HG02870 (cell line): ENCODE results near the gene HMGN1.
"Not testable (repeated sequence)": the region's sequence is repeated elsewhere in the genome, so short reads cannot be mapped to it uniquely, and the experiment has no call there.

ENCODE experiments used
- ATAC-seq: cut with Tn5 transposase; IDR thresholded peaks from one replicate; pipeline ENCODE4 v1.9.1; 2021; ENCODE audit warnings: mild to moderate bottlenecking, moderate library complexity; ENCODE audit not compliant: unreplicated experiment

HMGN1 gene

DNA sequence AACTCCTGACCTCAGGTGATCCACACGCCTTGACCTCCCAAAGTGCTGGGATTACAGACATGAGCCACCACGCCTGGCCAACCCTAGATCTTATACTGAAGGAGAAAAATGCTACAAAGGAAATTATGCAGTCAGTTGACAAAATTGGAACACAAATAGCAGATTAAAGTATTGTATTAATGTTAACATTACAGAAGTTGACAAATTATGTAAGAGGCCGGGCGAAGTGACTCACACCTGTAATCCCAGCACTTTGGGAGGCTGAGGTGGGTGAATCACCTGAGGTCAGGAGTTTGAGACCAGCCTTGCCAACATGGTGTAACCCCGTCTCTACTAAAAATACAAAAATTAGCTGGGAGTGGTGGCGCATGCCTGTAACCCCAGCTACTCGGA, 21.0 kb upstream of the HMGN1 start:
- not testable (repeated sequence) for ATAC-seq

DNA sequence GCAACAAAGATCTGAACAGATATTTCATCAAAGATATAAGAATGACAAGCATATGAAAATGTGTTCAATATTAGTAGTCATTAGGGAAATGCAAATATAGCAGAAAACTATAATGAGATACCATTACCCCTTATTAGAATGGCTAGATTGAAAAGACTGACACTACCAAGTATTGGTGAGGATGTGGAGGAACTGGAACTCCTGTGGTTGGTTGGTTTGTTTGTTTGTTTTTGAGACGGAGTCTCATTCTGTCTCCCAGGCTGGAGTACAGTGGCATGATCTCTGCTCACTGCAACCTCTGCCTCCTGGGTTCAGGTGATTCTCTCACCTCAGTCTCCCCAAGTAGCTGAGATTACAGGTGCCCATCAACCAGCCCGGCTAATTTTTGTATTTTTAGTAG, 18.9 kb upstream of the HMGN1 start:
- no peak for ATAC-seq

DNA sequence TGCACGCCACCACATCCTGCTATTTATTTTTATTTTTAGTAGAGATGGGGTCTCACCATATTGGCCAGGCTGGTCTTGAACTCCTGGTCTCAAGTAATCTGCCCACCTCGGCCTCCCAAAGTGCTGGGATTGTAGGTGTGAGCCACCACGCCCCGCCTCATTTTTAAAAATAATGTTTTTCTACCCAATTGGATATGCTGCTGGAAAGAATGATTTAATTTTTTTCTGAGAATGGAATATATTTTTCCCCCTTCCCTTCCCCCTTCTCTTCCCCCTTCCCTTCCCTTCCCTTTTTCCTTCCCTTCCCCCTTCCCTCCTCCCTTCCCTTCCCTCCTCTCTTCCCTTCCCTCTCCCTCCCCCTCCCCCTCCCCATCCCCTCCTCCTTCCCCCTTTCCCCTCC, 17.7 kb upstream of the HMGN1 start:
- ATAC-seq = no peak

DNA sequence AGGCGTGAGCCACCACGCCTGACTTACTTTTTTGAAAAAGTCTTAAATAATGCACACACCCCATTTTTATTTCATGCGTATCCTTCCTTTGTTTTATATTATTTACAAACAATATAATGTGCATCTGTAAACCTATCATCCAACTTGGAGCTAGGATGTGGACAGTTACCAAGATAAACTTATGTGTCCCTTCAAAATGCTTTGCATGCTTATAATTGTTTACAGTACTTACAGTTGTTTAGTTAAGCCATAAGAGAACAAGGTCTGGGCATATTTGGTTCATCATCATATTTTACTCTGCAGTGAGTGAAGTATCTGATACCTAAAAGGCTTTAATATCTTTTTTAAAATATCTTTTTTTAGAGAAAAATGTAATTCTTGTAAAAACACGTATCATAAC, 16.1 kb upstream of the HMGN1 start:
- ATAC-seq = no peak

DNA sequence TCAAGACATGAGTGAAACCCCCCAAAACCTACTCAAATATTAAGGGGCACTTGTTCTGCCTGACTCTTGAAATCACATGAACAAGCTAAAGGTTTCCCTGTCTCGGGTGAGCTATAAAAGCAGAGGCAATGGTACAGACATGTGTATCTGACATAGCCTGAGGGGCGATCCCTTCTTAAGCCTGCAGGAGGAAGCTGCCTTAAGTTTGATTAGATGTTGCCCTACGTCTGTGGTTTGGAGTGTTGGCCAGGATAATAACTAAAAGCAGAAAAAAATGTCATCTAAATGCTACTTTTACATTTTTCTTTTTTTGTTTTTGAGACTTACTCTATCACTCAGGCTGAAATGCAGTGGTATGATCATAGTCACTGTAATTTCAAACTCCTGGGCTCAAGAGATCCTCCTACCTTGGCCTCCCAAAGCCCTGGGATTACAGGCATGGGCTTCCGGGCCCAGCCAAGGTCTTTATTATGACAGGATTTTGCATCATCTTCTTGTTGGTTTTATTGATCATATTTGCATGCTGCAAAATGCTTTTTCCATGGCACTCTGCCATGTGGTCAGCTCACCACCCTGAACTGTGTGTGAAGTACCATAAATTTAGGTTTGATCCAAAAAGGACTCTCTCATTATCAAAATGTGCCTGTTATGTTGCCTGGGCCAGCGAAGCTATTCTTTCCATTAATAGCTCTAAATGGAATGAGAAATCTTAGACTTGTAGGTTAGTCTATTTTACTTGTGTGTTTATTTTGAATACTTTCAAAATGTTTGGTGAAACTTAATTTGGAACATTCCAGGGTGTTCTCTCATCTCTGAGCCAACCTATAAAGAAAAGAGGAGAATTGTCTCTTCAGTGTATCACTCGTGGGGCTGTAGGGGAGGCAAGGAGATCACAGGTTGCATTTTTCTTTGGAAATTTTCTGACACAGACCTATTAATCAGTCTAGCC, 15.0 kb upstream of the HMGN1 start:
- no peak for ATAC-seq

DNA sequence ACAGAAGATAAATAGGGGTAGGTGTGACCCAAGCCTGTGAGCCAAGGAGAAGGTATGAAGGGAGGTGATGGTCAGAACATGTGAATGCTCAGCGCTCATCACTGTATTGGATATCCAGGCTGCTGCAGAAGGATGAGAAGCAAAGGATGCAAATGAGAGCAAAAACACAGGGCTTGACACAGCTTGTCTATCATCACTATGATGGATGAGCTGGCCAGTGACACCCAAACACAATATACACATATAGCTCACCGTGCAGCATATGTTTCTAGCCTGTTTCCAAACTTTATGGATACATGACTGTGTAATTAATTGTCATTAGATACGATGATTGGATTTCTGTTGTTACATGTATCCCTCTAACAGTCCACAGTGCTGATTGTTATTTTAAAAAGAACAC, 13.8 kb upstream of the HMGN1 start:
- no peak for ATAC-seq

DNA sequence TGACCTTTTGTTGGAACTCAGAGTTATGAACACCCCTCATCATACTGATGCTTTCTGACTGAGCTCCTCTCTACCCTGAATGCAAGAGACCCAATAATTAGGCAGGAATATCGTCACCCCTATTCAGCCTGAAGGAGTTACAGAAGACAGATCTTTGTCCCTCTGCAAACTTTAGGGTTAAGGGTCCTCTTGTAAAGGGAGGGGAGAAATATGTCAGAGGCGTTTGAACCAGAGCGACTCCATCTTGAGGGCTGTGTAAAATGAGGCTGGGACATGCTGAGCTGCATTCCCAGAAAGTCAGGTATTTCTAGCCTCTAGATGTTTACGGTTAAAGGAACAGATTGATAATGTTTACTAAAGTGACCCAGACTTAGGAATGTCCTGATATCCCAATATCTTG, 10.5 kb upstream of the HMGN1 start:
- ATAC-seq = no peak

DNA sequence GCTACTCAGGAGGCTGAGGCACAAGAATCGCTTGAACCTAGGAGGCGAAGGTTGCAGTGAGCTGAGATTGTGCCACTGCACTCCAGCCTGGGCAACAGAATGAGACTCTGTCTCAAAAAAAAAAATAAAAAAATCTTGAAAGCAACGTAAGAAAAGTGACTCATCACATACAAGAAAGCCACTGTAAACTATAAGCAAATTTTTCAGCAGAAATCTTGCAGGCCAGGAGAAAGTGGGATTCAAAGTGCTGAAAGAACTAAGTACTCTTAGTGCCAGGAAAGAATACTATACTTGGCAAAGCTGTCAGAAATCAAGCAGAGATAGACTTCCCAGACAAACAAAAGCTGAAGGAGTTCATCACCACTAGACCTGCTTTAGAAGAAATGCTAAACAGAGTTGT, 4.4 kb upstream of the HMGN1 start:
- ATAC-seq = no peak

DNA sequence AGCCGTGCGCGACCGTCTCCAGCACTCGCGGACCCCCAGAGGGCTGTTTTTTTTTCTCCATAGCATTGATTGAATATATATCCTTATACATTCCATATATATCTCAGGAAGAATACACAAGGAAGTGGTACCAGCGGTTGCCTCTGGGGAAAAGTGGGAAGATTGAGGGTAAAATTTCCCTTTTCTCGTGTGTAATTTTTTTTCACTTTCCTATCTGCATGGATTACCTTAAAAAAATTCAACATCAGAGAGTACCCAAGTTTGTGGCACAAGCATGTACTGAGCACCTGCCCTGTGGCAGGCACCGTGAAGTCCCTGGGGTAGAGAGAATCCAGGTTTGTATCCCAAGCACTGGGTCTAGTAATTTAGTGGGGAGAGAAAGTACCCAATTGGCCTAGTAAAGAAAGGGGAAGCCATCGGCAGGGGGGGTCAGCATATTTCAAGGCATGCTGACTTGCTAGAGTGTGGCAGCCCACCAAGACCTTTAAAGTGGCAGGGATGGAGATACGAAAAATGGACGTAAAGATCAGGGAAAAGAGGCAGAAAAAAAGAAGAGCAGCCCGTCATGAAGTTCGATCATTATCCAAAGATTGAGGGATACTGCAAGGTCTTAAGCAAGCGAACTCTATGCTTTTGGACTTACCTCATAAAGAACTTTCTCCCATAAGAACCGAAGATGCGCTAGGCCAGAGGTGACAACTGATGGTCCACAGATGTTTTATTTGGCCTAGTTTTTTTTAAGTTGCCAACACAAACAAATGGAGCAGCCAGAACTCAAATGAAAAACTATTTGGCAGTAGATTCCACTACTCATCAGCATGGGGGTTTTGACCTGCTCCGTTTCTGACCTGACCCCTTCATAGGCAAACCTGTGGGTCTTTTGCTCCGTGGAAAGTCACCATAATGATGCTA, 1.5 kb upstream of the HMGN1 start:
- no peak for ATAC-seq

DNA sequence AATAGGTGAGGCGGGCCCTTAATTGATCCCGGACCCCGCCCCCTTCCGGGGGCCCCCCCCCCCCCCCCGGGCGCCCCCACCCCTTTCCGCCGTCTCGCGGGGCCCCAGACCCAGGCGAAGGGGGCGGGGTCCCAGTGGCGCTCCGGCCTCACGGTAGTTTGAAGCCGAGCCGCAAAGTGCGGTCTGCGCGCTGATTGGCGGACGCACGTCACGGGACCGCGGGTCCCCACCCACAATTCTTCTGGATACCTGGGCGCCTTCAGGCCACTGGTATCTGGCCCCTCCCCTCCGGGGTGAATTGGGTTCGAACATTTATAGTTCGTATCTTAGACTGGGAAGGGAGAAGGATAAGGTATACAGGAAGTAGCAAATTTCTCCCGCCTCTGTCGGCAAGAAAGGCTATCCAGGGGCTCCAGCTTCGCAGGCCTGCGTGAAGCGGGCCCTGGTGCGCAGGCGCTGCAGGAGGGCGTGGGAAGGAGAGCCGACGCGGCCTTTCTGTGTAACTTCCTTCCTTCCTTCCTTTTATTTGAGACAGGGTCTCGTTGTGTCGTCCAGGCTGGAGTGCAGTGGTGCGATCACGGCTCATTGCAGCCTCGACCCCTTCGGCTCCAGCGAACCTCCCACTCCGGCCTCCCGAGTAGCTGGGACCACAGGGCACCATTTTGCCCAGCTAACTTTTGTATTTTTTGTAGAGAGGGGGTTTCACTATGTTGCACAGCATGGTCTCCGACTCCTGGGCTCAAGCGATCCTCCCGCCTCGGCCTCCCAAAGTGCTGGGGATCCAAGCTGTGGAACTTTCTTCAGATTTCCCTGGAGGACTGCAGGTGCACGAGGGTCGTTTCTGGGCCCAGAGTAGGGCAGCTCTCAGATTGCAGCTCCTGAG, 564 bp upstream of the HMGN1 start:
- ATAC-seq = peak; percentile 83

DNA sequence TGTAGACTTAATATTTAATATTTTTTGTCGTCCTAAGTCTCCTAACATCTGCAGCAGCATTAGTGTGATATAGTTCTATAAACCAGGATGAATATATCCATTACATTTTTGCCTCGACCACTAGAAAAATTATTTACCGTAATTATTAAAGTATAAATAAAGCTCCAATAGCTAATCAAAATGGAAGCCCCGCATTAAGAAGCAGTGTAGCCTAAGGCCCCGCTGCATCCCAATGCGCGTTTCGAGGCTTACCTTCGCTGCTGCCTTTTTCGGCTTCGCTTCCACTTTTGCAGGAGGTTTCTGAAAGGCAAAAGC, 891 bp downstream of the HMGN1 start:
- no peak for ATAC-seq

DNA sequence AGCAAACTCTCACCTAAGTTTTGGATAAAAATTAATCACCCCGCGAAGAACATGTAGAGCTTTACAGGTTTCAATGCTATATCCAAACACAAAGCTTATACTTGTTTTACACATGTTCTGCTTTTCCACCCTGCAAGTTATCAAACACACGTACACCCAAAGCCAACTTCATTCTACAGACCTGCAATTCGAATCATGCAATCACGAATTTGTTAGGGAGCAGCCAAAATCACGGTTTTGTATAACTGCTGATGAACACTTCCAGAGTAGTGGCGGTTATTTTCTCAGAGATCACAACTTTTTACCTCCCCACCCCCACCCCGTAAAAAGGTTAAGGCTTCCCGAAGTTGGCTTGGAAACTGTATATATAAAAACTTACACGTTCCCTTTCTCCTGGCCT, 1.4 kb downstream of the HMGN1 start:
- ATAC-seq = no peak

DNA sequence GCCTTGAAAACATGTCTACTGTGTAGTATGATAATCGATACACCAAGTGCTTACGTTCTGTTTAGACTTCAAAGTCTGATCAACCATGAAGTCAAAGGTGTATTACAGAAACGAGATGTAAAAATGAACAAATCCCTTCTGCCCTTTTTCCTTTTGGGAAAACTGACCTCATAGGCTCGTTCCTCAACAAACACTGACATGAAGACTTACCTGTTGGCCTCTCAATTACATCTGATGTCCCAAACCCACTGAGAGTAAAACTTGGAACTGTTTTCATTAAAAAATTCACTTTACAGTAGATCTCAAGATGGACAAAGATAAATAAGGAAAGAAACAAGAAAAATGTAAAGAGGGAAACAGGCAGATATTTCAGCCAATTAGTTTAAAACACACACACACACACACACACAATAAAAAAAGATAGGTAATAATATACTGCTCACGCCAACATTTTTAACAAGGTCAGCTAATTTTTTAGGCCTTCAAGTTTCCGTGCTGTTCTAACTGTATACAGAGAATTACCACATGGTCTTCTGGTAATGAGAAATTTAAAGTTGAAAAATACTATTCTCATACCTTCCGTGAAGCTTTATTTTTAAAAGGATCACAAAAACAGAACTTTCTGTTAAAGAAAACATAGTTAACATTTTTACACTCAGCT, 2.1 kb downstream of the HMGN1 start:
- ATAC-seq = no peak

DNA sequence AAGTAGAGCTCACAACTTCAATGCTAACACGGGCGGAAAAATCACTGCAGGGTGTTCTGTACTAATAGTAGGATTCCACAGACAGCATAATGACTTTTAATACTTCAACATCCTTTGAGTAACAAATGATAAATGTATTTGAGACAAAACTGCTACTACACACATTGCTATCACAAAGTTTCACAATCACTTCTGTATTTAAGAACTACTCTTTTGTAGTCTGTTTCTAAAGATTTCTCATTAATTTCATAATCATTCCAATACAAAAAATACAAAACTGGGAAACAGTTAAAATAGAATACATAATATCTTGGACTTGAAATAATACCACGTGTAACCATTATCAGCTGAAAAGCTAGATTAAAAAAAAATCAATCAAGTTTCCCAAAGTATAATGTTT, 2.7 kb downstream of the HMGN1 start:
- ATAC-seq = no peak

DNA sequence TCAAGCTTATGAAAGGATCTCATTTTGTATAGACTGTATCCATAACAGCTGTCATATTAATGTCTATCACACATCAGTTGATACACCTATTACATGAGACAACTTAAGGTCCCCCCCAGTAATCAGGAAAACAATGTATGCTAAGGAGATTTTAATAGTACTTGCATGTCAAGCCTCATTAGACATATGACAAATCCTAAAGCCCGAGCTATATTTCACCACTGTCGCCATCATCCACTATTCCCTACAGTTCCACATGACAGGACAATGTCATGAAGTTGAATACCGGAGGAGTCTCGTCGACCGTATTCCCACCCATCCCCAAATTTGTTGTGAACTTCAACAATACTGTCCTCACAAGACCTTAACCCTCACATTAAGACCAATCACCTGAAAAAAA, 3.4 kb downstream of the HMGN1 start:
- ATAC-seq = no peak

DNA sequence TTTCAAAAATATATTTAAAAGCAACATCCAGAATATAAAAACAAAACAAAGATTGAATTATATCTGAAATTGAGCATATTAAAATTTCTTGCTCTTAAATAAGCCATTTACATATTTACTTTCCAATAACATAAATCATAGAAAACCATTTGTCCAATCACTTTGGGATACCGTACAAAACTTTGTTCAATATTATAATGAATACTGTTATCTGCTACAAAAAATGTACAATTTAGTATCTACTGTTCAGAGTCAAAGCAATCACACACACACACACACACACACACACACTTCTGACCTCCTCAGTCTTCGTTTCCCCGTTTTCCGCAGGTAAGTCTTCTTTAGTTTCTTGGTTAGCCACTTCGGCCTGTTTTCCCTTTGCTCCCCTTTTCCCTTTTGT, 4.0 kb downstream of the HMGN1 start:
- ATAC-seq = no peak

DNA sequence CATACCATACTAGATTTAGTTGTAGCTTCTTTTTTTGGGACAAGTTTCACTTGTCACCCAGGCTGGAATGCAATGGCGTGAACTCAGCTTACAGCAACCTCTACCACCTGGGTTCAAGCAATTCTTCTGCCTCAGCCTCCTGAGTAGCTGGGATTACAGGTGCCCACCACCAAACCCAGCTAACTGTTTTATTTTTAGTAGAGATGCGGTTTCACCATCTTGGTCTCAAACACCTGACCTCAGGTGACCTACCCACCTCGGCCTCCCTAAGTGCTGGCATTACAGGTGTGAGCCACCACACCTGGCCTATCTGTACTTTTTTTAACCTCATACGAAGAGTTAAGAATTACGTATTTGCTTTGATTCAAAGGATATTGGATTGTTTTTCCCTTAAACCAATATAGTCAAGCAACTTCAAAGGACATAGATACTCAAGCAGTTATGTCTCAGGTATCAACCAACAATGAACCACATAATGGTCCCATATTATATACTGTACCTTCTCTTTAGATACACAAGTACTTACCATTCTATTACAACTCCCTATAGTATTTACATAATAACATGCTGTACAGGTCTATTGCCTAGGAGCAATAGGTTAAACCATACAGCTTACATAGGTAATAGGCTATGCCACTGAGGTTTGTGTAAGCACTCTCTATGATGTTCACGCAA, 7.5 kb downstream of the HMGN1 start:
- no peak for ATAC-seq

DNA sequence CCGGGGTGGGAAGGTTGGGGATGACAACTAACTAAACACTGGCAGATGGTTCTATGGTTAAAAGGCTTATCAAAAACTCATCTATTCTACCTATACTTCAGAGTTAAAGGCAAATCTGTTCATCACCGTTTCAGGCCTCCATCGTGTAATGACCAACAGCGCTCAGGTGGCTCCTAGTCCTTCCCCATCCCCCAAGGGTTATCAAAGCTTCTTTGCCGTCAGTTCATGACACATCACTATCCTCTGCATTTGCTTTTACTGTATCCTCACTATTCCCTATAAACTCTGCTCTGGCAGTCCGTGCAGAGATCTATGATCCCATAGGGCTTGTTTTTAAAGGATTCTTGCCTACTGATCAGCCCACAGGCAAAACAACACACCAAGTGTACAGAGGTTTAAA, 8.2 kb downstream of the HMGN1 start:
- ATAC-seq = no peak

DNA sequence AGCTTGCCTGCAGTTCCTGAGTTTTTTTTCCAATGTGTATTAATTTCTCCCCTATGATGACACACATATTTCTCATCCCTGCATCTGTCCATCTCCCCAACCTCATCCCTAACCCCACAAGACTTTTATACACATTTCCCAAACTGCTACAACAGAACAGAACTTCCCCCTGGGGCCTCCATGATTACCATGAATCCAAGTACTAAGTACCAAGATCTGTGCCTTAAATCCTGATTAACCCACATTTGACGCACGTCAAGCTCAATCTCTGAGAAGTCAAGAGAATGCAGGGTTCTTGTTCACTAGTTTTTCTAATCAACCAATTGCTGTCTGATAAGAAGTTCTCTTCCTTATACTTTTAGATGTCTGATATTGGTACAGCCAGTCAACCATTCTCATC, 9.7 kb downstream of the HMGN1 start:
- ATAC-seq = no peak

DNA sequence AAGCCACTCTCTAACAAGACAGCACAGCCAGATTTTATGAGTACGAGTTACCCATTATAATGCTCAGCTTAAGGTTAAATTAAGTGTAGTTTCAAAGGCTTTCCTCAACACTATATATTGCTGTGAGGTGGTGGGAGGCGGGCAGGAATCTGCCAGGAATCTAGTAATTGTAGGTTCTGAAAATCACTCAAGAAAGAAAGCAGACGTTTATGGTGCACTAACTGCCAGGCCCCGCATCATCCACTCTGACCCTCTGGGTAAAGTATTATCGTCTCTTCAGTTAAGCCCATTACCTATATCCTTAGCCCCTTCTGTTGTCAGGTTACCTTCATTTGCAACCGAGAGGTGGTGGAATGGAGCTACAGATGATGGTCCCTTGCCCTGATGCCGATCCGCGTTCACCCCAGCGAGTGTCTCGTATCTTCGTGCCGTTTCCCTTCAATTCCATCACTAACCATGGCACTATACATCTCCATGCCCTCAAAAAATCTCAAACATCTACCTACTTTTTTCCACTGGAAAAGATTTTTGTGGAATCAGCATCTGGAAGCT, 12.4 kb downstream of the HMGN1 start:
- no peak for ATAC-seq
